IgD-negative memory B cell (primary cell): ENCODE results near the gene MIPOL1. TPM values are rescaled to one million over a fixed set of nuclear protein-coding genes. Genes with fewer than 3 reads are reported as not detected.
"Not testable (repeated sequence)": the region's sequence is repeated elsewhere in the genome, so short reads cannot be mapped to it uniquely, and the experiment has no call there.

Experiments
- H3K27ac Mint-ChIP-seq, 3 donors: one replicate each; pipeline ENCODE4 v1.8.0; 2020 to 2022; ENCODE audit warnings: mild to moderate bottlenecking in 3 of 3, mixed read lengths in 3 of 3, moderate library complexity in 1 of 3
- H3K27me3 Mint-ChIP-seq: one replicate; pipeline ENCODE4 v1.8.0; 2021; ENCODE audit warnings: mixed read lengths
- H3K36me3 Mint-ChIP-seq: one replicate; pipeline ENCODE4 v1.8.0; 2020; ENCODE audit warnings: mild to moderate bottlenecking, mixed read lengths
- H3K4me1 Mint-ChIP-seq, 3 donors: one replicate each; pipeline ENCODE4 v1.8.0; 2020 to 2022; ENCODE audit warnings: mixed read lengths in 3 of 3, mild to moderate bottlenecking in 1 of 3
- H3K4me3 Mint-ChIP-seq, 4 donors: one replicate each; pipeline ENCODE4 v1.8.0; 2020 to 2022; ENCODE audit warnings: mild to moderate bottlenecking in 4 of 4, mixed read lengths in 4 of 4, moderate library complexity in 3 of 4
- H3K9me3 Mint-ChIP-seq, 3 donors: one replicate each; pipeline ENCODE4 v1.8.0; 2020 to 2021; ENCODE audit warnings: mixed read lengths in 3 of 3, mild to moderate bottlenecking in 1 of 3
- polyA plus RNA-seq: library from polyadenylated mRNA; unstranded; fragments of 300-500 nt; fragmentation: Illumina TruSeq; gene quantifications from one replicate; pipeline ENCODE4 v1.2.3, GENCODE V29; 2021

The MIPOL1 gene
- polyA plus RNA-seq, 1 donor from 2014 or later: not detected

GRCh38 chr14:37274652-37275051, 76.9 kb downstream of the MIPOL1 start:
- Mint-ChIP-seq H3K4me3 (no peak overlapping the region), H3K27me3 (no peaks in the 10 kb centered on the region), H3K4me1 (no peaks in the 10 kb centered on the region), H3K27ac (no peak overlapping the region), H3K36me3 (no peaks in the 10 kb centered on the region), H3K9me3 (peaks cover 0 to 3% (median 2%) of the 10 kb centered on the region in 3 donors)

- H3K4me1 Mint-ChIP-seq: no peaks in the 10 kb centered on the region
- no peak overlapping the region for H3K27ac Mint-ChIP-seq
- H3K27me3 Mint-ChIP-seq: no peaks in the 10 kb centered on the region
- peaks cover 2% of the 10 kb centered on the region for H3K36me3 Mint-ChIP-seq
- H3K9me3 Mint-ChIP-seq: peaks cover 2 to 6% (median 5%) of the 10 kb centered on the region in 3 donors
- no peak overlapping the region for H3K4me3 Mint-ChIP-seq
Observed at GRCh38 chr14:37275963-37276362, 78.2 kb downstream of the MIPOL1 start.

- Mint-ChIP-seq H3K27me3 (no peaks in the 10 kb centered on the region), H3K4me3 (no peak overlapping the region), H3K27ac (no peak overlapping the region), H3K36me3 (peaks cover 2% of the 10 kb centered on the region), H3K9me3 (peaks cover 4 to 6% (median 4%) of the 10 kb centered on the region in 3 donors), H3K4me1 (no peaks in the 10 kb centered on the region)
Observed at GRCh38 chr14:37278636-37279538, 81.2 kb downstream of the MIPOL1 start.

- no peak overlapping the region for H3K4me3 Mint-ChIP-seq
- H3K9me3 Mint-ChIP-seq: peaks cover 2 to 8% (median 6%) of the 10 kb centered on the region in 3 donors
- no peaks in the 10 kb centered on the region for H3K4me1 Mint-ChIP-seq
- peaks cover 2% of the 10 kb centered on the region for H3K36me3 Mint-ChIP-seq
- no peaks in the 10 kb centered on the region for H3K27me3 Mint-ChIP-seq
- no peak overlapping the region for H3K27ac Mint-ChIP-seq
Observed at GRCh38 chr14:37279818-37280217, 82.1 kb downstream of the MIPOL1 start.

- Mint-ChIP-seq H3K27ac (no peak overlapping the region), H3K4me1 (no peaks in the 10 kb centered on the region), H3K36me3 (peaks cover 1% of the 10 kb centered on the region), H3K27me3 (no peaks in the 10 kb centered on the region), H3K9me3 (peaks cover 4 to 8% (median 6%) of the 10 kb centered on the region in 3 donors), H3K4me3 (no peak overlapping the region)
Observed at GRCh38 chr14:37284760-37285159, 87.0 kb downstream of the MIPOL1 start.

GRCh38 chr14:37285220-37285619, 87.5 kb downstream of the MIPOL1 start:
- H3K27ac Mint-ChIP-seq: no peak overlapping the region
- no peak overlapping the region for H3K4me3 Mint-ChIP-seq
- H3K36me3 Mint-ChIP-seq: no peaks in the 10 kb centered on the region
- H3K27me3 Mint-ChIP-seq: no peaks in the 10 kb centered on the region
- no peaks in the 10 kb centered on the region for H3K4me1 Mint-ChIP-seq
- H3K9me3 Mint-ChIP-seq: peaks cover 4 to 8% (median 5%) of the 10 kb centered on the region in 3 donors

GRCh38 chr14:37289688-37290087, 92.0 kb downstream of the MIPOL1 start:
- Mint-ChIP-seq H3K27me3 (no peaks in the 10 kb centered on the region), H3K4me3 (no peak overlapping the region), H3K4me1 (no peaks in the 10 kb centered on the region), H3K9me3 (peaks cover 0 to 2% (median 0%) of the 10 kb centered on the region in 3 donors), H3K27ac (no peak overlapping the region), H3K36me3 (no peaks in the 10 kb centered on the region)

GRCh38 chr14:37295262-37295661, 97.5 kb downstream of the MIPOL1 start:
- H3K36me3 Mint-ChIP-seq, H3K27me3 Mint-ChIP-seq, H3K27ac Mint-ChIP-seq, H3K9me3 Mint-ChIP-seq, H3K4me1 Mint-ChIP-seq, H3K4me3 Mint-ChIP-seq: not testable (repeated sequence)

GRCh38 chr14:37311252-37311651, 113.5 kb downstream of the MIPOL1 start:
- Mint-ChIP-seq H3K27me3 (no peaks in the 10 kb centered on the region), H3K4me3 (no peak overlapping the region), H3K27ac (no peak overlapping the region), H3K36me3 (no peaks in the 10 kb centered on the region), H3K4me1 (peaks cover 0 to 2% (median 0%) of the 10 kb centered on the region in 3 donors), H3K9me3 (peaks cover under 1 to 10% (median 5%) of the 10 kb centered on the region in 3 donors)

GRCh38 chr14:37318938-37319337, 121.2 kb downstream of the MIPOL1 start:
- H3K4me3 Mint-ChIP-seq: no peak overlapping the region
- H3K27me3 Mint-ChIP-seq: no peaks in the 10 kb centered on the region
- no peaks in the 10 kb centered on the region for H3K36me3 Mint-ChIP-seq
- H3K4me1 Mint-ChIP-seq: no peaks in the 10 kb centered on the region
- no peak overlapping the region for H3K27ac Mint-ChIP-seq
- peaks cover 2 to 14% (median 2%) of the 10 kb centered on the region in 3 donors for H3K9me3 Mint-ChIP-seq

GRCh38 chr14:37320106-37320505, 122.4 kb downstream of the MIPOL1 start:
- H3K4me3 Mint-ChIP-seq: no peak overlapping the region
- peaks cover 2 to 20% (median 2%) of the 10 kb centered on the region in 3 donors for H3K9me3 Mint-ChIP-seq
- no peaks in the 10 kb centered on the region for H3K27me3 Mint-ChIP-seq
- H3K4me1 Mint-ChIP-seq: no peaks in the 10 kb centered on the region
- H3K36me3 Mint-ChIP-seq: no peaks in the 10 kb centered on the region
- H3K27ac Mint-ChIP-seq: no peak overlapping the region

- Mint-ChIP-seq H3K9me3 (peaks cover 0 to 12% (median 0%) of the 10 kb centered on the region in 3 donors), H3K4me1 (no peaks in the 10 kb centered on the region), H3K36me3 (no peaks in the 10 kb centered on the region), H3K27me3 (no peaks in the 10 kb centered on the region), H3K4me3 (no peak overlapping the region), H3K27ac (no peak overlapping the region)
Observed at GRCh38 chr14:37325332-37325731, 127.6 kb downstream of the MIPOL1 start.

- Mint-ChIP-seq H3K4me3 (no peak overlapping the region), H3K27me3 (no peaks in the 10 kb centered on the region), H3K36me3 (no peaks in the 10 kb centered on the region), H3K27ac (no peak overlapping the region), H3K9me3 (peaks cover 0 to 21% (median 1%) of the 10 kb centered on the region in 3 donors), H3K4me1 (no peaks in the 10 kb centered on the region)
Observed at GRCh38 chr14:37326434-37326833, 128.7 kb downstream of the MIPOL1 start.

GRCh38 chr14:37327933-37328332, 130.2 kb downstream of the MIPOL1 start:
- not testable (repeated sequence) for H3K36me3 Mint-ChIP-seq, H3K4me1 Mint-ChIP-seq, H3K27me3 Mint-ChIP-seq, H3K27ac Mint-ChIP-seq, H3K4me3 Mint-ChIP-seq
- peaks cover 1 to 21% (median 2%) of the 10 kb centered on the region in 3 donors for H3K9me3 Mint-ChIP-seq

GRCh38 chr14:37328673-37329072, 130.9 kb downstream of the MIPOL1 start:
- H3K27ac Mint-ChIP-seq: no peak overlapping the region
- no peaks in the 10 kb centered on the region for H3K36me3 Mint-ChIP-seq
- no peak overlapping the region for H3K4me3 Mint-ChIP-seq
- H3K4me1 Mint-ChIP-seq: no peaks in the 10 kb centered on the region
- H3K27me3 Mint-ChIP-seq: no peaks in the 10 kb centered on the region
- H3K9me3 Mint-ChIP-seq: peaks cover 1 to 21% (median 2%) of the 10 kb centered on the region in 3 donors
